Measurements from ENCODE around the gene ACACB.

DNA sequence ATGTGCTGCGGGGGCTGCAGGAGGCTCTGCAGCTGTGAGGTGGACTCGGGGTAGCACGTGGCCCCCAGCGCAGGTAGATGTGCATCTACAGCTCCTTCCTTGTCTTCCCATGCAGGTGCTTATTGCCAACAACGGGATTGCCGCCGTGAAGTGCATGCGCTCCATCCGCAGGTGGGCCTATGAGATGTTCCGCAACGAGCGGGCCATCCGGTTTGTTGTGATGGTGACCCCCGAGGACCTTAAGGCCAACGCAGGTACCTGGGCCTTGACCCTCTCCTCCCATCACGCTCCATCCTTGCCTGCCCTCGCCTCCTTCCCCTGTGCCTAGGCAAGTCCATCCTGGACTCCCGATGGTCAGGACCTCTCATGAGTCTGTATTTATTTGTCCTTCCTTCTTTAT is 51.4 kb downstream of the ACACB start:
- TF ChIP-seq, protein P1, sequence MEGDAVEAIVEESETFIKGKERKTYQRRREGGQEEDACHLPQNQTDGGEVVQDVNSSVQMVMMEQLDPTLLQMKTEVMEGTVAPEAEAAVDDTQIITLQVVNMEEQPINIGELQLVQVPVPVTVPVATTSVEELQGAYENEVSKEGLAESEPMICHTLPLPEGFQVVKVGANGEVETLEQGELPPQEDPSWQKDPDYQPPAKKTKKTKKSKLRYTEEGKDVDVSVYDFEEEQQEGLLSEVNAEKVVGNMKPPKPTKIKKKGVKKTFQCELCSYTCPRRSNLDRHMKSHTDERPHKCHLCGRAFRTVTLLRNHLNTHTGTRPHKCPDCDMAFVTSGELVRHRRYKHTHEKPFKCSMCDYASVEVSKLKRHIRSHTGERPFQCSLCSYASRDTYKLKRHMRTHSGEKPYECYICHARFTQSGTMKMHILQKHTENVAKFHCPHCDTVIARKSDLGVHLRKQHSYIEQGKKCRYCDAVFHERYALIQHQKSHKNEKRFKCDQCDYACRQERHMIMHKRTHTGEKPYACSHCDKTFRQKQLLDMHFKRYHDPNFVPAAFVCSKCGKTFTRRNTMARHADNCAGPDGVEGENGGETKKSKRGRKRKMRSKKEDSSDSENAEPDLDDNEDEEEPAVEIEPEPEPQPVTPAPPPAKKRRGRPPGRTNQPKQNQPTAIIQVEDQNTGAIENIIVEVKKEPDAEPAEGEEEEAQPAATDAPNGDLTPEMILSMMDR (conservative IDR thresholded peaks at IDR 0.05 in 1 of 2, IDR thresholded peaks at IDR 0.05 in 1 of 2; ENCODE audit: extremely low read depth in 1 of 2, insufficient read depth in 1 of 2, low read depth in 1 of 2, low read length in 2 of 2): no peak
- no peak for TF ChIP-seq EZH2 (IDR thresholded peaks at IDR 0.05; ENCODE audit: borderline replicate concordance, low read length)
